Right lobe of liver (tissue), 4 donors: ENCODE data around the gene FBLIM1.

ENCODE experiments used
- POLR2A ChIP-seq: fragments of 450-650 bp; IDR thresholded peaks from one replicate; pipeline ENCODE4 v1.6.1; 2017; ENCODE audit warnings: antibody characterized with exemption, mild to moderate bottlenecking
- TF ChIP-seq, protein P1 (sequence below), 4 donors: fragments of 200-600 bp in 3 of 4; fragments of 450-650 bp in 1 of 4; IDR thresholded peaks; one replicate each; pipeline versions ENCODE4 v1.5.1 to v1.8.0; 2016 to 2022; ENCODE audit warnings: antibody characterized with exemption in 4 of 4, mild to moderate bottlenecking in 2 of 4
- donor health status: DM: no; HTN: no; CAD: no.
- donor health status: DM: no; HTN: no; CAD: no.
- donor health status: DM: no; HTN: yes; CAD: no.

DNA sequence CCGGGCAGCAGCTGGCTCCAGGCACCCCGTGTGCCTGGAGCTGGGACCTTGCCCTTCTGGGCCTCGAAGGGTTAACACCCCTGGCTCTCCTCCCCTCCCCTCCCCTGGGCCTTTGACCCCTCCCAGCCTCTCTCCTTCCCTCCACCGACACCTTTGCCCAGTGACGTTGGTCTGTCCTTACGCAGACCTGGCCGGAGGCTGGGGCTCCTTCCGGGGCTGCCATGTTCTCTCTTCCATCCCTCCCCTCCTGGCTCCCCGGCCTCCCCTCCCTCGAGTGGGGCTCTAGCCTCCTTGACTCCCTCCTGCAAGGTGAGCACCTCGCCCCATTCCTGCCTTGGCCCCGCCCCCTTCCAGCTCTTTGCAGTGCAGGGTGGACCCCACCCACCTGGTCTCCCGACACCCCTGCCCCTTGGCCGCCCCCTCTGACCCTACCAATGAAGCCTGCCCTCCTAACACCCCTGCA, 16.2 kb upstream of the FBLIM1 start, which contains the start of gene TMEM82:
- TF ChIP-seq, protein P1, sequence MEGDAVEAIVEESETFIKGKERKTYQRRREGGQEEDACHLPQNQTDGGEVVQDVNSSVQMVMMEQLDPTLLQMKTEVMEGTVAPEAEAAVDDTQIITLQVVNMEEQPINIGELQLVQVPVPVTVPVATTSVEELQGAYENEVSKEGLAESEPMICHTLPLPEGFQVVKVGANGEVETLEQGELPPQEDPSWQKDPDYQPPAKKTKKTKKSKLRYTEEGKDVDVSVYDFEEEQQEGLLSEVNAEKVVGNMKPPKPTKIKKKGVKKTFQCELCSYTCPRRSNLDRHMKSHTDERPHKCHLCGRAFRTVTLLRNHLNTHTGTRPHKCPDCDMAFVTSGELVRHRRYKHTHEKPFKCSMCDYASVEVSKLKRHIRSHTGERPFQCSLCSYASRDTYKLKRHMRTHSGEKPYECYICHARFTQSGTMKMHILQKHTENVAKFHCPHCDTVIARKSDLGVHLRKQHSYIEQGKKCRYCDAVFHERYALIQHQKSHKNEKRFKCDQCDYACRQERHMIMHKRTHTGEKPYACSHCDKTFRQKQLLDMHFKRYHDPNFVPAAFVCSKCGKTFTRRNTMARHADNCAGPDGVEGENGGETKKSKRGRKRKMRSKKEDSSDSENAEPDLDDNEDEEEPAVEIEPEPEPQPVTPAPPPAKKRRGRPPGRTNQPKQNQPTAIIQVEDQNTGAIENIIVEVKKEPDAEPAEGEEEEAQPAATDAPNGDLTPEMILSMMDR (IDR thresholded peaks at IDR 0.05) = no peak
- TF ChIP-seq POLR2A = peak; percentile 64
